Measurements from ENCODE around the gene KIF1A. TPM values are rescaled to one million over a fixed set of nuclear protein-coding genes. Genes with fewer than 3 reads are reported as not detected.

KIF1A gene
- total RNA-seq, 1 experiment from 2014 or later = 279 TPM

DNA sequence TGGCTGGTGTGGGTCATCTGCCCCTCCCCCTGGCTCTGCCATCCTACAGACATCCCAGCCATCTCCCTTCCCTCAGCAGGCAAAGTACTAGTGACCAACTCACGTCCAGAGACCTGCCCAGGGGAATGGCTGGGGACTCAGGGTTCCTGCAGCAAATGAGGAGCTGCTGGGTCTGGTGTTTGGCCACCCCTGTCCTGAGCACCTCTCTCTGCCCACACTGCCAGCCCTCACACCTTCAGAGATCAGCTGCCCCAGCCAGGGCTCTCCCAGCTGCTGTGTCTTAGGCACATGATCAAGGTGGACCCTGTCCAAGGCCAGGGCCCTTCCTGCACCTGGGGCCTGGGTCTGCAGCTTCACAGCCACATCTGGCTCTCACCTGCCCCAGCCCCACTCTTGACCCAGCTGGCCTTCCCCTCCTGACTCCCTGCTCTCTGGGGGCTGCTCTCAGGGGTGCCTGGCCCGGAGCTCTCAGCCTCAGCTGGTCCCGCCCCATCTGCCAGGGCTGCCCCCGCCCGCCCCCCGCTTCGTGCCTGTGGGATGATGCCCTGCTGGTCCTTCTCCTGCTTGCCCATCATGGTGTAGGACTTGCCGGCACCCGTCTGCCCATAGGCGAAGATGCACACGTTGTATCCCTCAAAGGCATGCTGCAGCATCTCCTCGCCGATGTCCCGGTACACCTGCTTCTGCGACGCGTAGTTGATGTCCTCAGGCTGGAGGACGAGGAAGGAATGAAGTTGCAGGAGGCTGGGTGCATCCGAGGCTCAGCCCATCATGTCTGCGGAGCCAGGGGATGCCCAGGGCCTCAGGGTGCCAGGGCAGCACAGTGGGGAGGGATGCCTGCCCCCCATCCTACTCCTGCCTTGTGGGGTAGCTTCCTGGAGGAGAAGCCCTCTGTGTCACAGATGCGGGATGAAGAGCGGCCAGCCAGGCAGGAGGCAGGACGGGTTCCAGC, 32.2 kb downstream of the KIF1A start:
- ATAC-seq (no peak), DNase-seq (ENCODE audit: low spot score) (no peak)
- Mint-ChIP-seq H3K27me3 (ENCODE audit: low read depth) (no peaks in the 10 kb centered on the region), H3K4me3 (no peak overlapping the region), H3K27ac (no peak overlapping the region), H3K4me1 (0 out of 2 replicates have a peak, but pooled peaks cover 3% of the 10 kb centered on the region), H3K9me3 (no peaks in the 10 kb centered on the region), H3K36me3 (peaks cover 24% of the 10 kb centered on the region; the same call in 1 of the 2 replicates)
- ChIA-PET POLR2A (no interaction called here), CTCF (interaction anchor here (1.2 kb wide), 1 partner anchor 53 kb away, joined by 4 read pairs; no protein-coding TSS in a partner anchor)
- TF ChIP-seq SOX15 (CRISPR knock-in tag; IDR thresholded peaks at IDR 0.05) = no peak
- TF ChIP-seq, protein P1, sequence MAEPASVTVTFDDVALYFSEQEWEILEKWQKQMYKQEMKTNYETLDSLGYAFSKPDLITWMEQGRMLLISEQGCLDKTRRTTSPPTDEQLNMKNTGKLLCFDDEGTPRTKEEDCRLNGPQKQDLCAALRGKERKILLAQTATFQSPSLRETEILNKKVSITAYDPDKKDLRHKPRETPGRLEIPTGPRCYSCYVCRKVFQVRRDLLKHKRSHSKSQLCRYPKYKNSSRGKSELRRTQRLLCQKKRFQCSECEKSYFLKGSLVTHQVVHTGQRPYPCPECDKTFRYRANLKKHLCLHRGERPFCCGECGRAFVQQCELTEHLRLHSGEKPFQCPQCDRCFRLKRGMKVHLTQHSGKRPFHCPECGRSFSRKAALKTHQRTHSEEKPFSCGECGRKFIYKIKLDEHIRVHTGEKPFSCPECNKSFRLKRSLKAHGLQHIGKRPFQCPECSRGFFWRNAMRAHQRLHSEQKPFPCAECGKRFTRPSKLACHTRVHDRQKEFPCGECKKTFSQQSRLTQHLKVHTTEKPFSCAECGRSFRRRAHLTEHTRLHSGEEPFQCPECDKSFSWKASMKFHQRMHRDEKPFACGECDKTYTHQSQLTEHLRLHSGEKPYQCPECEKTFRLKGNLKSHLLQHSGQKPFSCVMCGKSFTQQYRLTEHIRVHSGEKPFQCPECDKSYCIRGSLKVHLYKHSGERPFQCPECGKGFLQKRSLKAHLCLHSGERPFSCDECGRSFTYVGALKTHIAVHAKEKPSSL (CRISPR knock-in tag; conservative IDR thresholded peaks at IDR 0.05) = no peak
- TF ChIP-seq ZBTB21 (CRISPR knock-in tag; IDR thresholded peaks at IDR 0.05; ENCODE audit: borderline replicate concordance) = no peak
- TF ChIP-seq, protein P2, sequence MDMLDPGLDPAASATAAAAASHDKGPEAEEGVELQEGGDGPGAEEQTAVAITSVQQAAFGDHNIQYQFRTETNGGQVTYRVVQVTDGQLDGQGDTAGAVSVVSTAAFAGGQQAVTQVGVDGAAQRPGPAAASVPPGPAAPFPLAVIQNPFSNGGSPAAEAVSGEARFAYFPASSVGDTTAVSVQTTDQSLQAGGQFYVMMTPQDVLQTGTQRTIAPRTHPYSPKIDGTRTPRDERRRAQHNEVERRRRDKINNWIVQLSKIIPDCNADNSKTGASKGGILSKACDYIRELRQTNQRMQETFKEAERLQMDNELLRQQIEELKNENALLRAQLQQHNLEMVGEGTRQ (CRISPR knock-in tag; IDR thresholded peaks at IDR 0.05) = no peak
- TF ChIP-seq, protein P3, sequence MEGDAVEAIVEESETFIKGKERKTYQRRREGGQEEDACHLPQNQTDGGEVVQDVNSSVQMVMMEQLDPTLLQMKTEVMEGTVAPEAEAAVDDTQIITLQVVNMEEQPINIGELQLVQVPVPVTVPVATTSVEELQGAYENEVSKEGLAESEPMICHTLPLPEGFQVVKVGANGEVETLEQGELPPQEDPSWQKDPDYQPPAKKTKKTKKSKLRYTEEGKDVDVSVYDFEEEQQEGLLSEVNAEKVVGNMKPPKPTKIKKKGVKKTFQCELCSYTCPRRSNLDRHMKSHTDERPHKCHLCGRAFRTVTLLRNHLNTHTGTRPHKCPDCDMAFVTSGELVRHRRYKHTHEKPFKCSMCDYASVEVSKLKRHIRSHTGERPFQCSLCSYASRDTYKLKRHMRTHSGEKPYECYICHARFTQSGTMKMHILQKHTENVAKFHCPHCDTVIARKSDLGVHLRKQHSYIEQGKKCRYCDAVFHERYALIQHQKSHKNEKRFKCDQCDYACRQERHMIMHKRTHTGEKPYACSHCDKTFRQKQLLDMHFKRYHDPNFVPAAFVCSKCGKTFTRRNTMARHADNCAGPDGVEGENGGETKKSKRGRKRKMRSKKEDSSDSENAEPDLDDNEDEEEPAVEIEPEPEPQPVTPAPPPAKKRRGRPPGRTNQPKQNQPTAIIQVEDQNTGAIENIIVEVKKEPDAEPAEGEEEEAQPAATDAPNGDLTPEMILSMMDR (IDR thresholded peaks at IDR 0.05) = no peak

DNA sequence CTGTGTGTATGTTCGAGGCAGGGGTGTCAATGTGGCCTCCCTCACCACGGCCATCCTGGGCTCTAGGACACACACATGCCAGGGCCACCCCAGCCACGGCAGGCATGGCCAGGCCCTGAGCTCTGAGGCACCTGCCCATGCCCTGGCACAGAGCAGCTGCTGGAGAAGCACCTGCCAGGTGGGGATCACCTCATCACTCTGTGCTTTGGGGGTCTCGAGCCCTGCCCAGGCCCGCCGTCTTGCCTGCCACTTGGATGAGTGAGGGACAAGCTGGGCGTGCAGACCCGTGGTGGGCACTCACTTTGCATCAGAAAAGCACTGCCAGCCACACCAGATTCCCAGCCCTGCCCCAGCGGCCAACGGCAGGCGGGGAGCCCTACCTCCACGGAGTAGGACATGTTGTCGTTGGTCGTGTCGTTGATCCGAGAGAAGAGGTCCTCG, 33.1 kb downstream of the KIF1A start:
- POLR2A ChIA-PET = no interaction called here
- Mint-ChIP-seq H3K4me3 (no peak overlapping the region), H3K27me3 (ENCODE audit: low read depth) (no peaks in the 10 kb centered on the region), H3K9me3 (no peaks in the 10 kb centered on the region), H3K4me1 (no peaks in the 10 kb centered on the region), H3K36me3 (peaks cover 24% of the 10 kb centered on the region; the same call in 1 of the 2 replicates), H3K27ac (no peak overlapping the region)
- DNase-seq (ENCODE audit: low spot score) (no peak), ATAC-seq (no peak)
- TF ChIP-seq, protein P4, sequence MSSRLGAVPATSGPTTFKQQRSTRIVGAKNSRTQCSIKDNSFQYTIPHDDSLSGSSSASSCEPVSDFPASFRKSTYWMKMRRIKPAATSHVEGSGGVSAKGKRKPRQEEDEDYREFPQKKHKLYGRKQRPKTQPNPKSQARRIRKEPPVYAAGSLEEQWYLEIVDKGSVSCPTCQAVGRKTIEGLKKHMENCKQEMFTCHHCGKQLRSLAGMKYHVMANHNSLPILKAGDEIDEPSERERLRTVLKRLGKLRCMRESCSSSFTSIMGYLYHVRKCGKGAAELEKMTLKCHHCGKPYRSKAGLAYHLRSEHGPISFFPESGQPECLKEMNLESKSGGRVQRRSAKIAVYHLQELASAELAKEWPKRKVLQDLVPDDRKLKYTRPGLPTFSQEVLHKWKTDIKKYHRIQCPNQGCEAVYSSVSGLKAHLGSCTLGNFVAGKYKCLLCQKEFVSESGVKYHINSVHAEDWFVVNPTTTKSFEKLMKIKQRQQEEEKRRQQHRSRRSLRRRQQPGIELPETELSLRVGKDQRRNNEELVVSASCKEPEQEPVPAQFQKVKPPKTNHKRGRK (CRISPR knock-in tag; IDR thresholded peaks at IDR 0.05; ENCODE audit: borderline replicate concordance) = no peak
- TF ChIP-seq, protein P5, sequence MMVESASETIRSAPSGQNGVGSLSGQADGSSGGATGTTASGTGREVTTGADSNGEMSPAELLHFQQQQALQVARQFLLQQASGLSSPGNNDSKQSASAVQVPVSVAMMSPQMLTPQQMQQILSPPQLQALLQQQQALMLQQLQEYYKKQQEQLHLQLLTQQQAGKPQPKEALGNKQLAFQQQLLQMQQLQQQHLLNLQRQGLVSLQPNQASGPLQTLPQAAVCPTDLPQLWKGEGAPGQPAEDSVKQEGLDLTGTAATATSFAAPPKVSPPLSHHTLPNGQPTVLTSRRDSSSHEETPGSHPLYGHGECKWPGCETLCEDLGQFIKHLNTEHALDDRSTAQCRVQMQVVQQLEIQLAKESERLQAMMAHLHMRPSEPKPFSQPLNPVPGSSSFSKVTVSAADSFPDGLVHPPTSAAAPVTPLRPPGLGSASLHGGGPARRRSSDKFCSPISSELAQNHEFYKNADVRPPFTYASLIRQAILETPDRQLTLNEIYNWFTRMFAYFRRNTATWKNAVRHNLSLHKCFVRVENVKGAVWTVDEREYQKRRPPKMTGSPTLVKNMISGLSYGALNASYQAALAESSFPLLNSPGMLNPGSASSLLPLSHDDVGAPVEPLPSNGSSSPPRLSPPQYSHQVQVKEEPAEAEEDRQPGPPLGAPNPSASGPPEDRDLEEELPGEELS (CRISPR knock-in tag; IDR thresholded peaks at IDR 0.05) = 0 out of 2 replicates have a peak, but pooled peaks have one; percentile 22
- CTCF ChIA-PET = interaction anchor here (1.2 kb wide), 1 partner anchor 54 kb away, joined by 4 read pairs; no protein-coding TSS in a partner anchor

DNA sequence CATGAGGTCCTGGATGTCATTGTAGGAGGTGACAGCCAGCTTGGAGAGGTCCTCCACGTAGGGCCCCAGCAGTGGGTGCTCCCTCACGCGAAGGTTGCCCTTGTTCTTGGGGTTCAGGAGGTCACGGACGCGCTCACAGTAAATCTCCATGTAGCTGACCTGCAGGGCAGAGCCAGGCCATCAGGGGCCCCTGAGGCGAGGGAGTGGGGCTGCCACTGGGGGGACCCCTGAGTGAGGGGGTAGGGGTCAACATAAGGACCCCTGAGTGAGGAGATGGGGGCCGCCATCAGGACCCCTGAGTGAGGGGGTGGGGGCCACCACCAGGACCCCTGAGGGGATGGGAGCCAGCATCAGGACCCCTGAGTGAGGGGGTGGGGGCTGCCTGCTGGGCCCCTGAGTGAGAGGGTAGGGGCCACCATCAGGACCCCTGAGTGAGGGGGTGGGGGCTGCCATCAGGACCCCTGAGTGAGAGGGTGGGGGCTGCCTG, 33.6 kb downstream of the KIF1A start:
- Mint-ChIP-seq H3K27ac (no peak overlapping the region), H3K4me1 (no peaks in the 10 kb centered on the region), H3K27me3 (ENCODE audit: low read depth) (no peaks in the 10 kb centered on the region), H3K9me3 (no peaks in the 10 kb centered on the region), H3K36me3 (peaks cover 24% of the 10 kb centered on the region; the same call in 1 of the 2 replicates), H3K4me3 (no peak overlapping the region)
- POLR2A ChIA-PET = no interaction called here
- ATAC-seq = no peak
- DNase-seq (ENCODE audit: low spot score) = no peak
- CTCF ChIA-PET = no interaction called here
- TF ChIP-seq SP1 (CRISPR knock-in tag; conservative IDR thresholded peaks at IDR 0.05) = no peak
- TF ChIP-seq, protein P6, sequence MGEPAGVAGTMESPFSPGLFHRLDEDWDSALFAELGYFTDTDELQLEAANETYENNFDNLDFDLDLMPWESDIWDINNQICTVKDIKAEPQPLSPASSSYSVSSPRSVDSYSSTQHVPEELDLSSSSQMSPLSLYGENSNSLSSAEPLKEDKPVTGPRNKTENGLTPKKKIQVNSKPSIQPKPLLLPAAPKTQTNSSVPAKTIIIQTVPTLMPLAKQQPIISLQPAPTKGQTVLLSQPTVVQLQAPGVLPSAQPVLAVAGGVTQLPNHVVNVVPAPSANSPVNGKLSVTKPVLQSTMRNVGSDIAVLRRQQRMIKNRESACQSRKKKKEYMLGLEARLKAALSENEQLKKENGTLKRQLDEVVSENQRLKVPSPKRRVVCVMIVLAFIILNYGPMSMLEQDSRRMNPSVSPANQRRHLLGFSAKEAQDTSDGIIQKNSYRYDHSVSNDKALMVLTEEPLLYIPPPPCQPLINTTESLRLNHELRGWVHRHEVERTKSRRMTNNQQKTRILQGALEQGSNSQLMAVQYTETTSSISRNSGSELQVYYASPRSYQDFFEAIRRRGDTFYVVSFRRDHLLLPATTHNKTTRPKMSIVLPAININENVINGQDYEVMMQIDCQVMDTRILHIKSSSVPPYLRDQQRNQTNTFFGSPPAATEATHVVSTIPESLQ (CRISPR knock-in tag; IDR thresholded peaks at IDR 0.05) = no peak
- TF ChIP-seq, protein P7, sequence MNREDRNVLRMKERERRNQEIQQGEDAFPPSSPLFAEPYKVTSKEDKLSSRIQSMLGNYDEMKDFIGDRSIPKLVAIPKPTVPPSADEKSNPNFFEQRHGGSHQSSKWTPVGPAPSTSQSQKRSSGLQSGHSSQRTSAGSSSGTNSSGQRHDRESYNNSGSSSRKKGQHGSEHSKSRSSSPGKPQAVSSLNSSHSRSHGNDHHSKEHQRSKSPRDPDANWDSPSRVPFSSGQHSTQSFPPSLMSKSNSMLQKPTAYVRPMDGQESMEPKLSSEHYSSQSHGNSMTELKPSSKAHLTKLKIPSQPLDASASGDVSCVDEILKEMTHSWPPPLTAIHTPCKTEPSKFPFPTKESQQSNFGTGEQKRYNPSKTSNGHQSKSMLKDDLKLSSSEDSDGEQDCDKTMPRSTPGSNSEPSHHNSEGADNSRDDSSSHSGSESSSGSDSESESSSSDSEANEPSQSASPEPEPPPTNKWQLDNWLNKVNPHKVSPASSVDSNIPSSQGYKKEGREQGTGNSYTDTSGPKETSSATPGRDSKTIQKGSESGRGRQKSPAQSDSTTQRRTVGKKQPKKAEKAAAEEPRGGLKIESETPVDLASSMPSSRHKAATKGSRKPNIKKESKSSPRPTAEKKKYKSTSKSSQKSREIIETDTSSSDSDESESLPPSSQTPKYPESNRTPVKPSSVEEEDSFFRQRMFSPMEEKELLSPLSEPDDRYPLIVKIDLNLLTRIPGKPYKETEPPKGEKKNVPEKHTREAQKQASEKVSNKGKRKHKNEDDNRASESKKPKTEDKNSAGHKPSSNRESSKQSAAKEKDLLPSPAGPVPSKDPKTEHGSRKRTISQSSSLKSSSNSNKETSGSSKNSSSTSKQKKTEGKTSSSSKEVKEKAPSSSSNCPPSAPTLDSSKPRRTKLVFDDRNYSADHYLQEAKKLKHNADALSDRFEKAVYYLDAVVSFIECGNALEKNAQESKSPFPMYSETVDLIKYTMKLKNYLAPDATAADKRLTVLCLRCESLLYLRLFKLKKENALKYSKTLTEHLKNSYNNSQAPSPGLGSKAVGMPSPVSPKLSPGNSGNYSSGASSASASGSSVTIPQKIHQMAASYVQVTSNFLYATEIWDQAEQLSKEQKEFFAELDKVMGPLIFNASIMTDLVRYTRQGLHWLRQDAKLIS (CRISPR knock-in tag; IDR thresholded peaks at IDR 0.05; ENCODE audit: borderline replicate concordance) = no peak
- TF ChIP-seq ZNF317 (CRISPR knock-in tag; IDR thresholded peaks at IDR 0.05; ENCODE audit: borderline replicate concordance, low read depth) = no peak
- TF ChIP-seq, protein P8, sequence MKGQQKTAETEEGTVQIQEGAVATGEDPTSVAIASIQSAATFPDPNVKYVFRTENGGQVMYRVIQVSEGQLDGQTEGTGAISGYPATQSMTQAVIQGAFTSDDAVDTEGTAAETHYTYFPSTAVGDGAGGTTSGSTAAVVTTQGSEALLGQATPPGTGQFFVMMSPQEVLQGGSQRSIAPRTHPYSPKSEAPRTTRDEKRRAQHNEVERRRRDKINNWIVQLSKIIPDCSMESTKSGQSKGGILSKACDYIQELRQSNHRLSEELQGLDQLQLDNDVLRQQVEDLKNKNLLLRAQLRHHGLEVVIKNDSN (CRISPR knock-in tag; IDR thresholded peaks at IDR 0.05) = no peak
